Ascending aorta (tissue), 2 donors: ENCODE data around the gene RYR1. TPM values are rescaled to one million over a fixed set of nuclear protein-coding genes. Genes with fewer than 3 reads are reported as not detected.
A peak's percentile ranks its signal among the peaks of the same experiment; 100 is the strongest.

ENCODE experiments used
- DNase-seq, 2 donors: peaks; one replicate each; pipeline ENCODE4 v3.0.0-alpha.2; 2019; ENCODE audit warnings: low spot score in 2 of 2
- H3K27ac ChIP-seq, 2 donors: fragments of 200-600 bp; sonication (generic); one replicate each; pipeline ENCODE4 v1.5.1; 2016 to 2017; ENCODE audit warnings: mild to moderate bottlenecking in 1 of 2
- H3K27me3 ChIP-seq: fragments of 200-600 bp; sonication (generic); one replicate; pipeline ENCODE4 v1.5.1; 2017
- H3K36me3 ChIP-seq, 2 donors: fragments of 200-600 bp; sonication (generic); one replicate each; pipeline ENCODE4 v1.5.1; 2016
- H3K4me1 ChIP-seq, 2 donors: fragments of 200-600 bp; sonication (generic); one replicate each; pipeline ENCODE4 v1.5.1; 2016 to 2017; ENCODE audit warnings: mild to moderate bottlenecking in 1 of 2
- H3K4me3 ChIP-seq, 2 donors: fragments of 200-600 bp; sonication (generic); one replicate each; pipeline ENCODE4 v1.5.1; 2016 to 2017; ENCODE audit warnings: mild to moderate bottlenecking in 1 of 2
- H3K9me3 ChIP-seq, 2 donors: fragments of 200-600 bp; sonication (generic); one replicate each; pipeline ENCODE4 v1.5.1; 2016
- CTCF ChIP-seq, 3 experiments: fragments of 200-600 bp in 2 of 3; fragments of 450-650 bp in 1 of 3; sonication (generic) in 2 of 3; IDR thresholded peaks; one replicate each; pipeline ENCODE4 v1.5.1; 2016 to 2019; ENCODE audit warnings: antibody characterized with exemption in 3 of 3, mild to moderate bottlenecking in 1 of 3, moderate library complexity in 1 of 3
- intact Hi-C: fragments of 100-400 bp; cut with DNase I; formaldehyde crosslinking; loops from one replicate; pipeline ENCODE4 v1.15.1; 2023
- total RNA-seq: library from RNA; depleted of rRNA; stranded (reverse); fragments of >200 nt; gene quantifications from one replicate; pipeline ENCODE4 v1.1.0, GENCODE V29; 2016

Gene RYR1
- total RNA-seq, 1 donor from 2014 or later = 1.5 TPM

- Histone ChIP-seq H3K27me3 (no peaks in the 10 kb centered on the region), H3K4me3 (peak overlapping the region; percentile 58 to 94), H3K9me3 (no peaks in the 10 kb centered on the region), H3K4me1 (peaks cover 6 to 20% of the 10 kb centered on the region in 2 donors), H3K36me3 (peaks cover 9 to 15% of the 10 kb centered on the region in 2 donors), H3K27ac (peak overlapping the region; percentile 91 to 97)
- intact Hi-C loops = loop anchor here (5.0 to 10.0 kb wide), 7 partner anchors 52 to 953 kb away; partner anchors contain the start of genes CATSPERG, EIF3K, MAP4K1 and SAMD4B
- DNase-seq = peak in 1 of 2 donors; percentile 84
- no peak for TF ChIP-seq CTCF (IDR thresholded peaks at IDR 0.05)
Observed at GRCh38 chr19:38389101-38389925, 44.2 kb upstream of the RYR1 start.

- Histone ChIP-seq H3K27ac (peak overlapping the region; percentile 91 to 97), H3K4me1 (peaks cover 6 to 20% of the 10 kb centered on the region in 2 donors), H3K36me3 (peaks cover 3 to 12% of the 10 kb centered on the region in 2 donors), H3K4me3 (peak overlapping the region; percentile 58 to 94), H3K9me3 (no peaks in the 10 kb centered on the region), H3K27me3 (no peaks in the 10 kb centered on the region)
- no peak for TF ChIP-seq CTCF (IDR thresholded peaks at IDR 0.05)
- intact Hi-C loops = loop anchor here (5.0 to 10.0 kb wide), 8 partner anchors 53 to 952 kb away; partner anchors contain the start of genes CATSPERG, EIF3K, MAP4K1 and SAMD4B
- no peak for DNase-seq
Observed at GRCh38 chr19:38389957-38390924, 43.2 kb upstream of the RYR1 start.

- TF ChIP-seq CTCF (IDR thresholded peaks at IDR 0.05) = no peak
- Histone ChIP-seq H3K36me3 (peaks cover 0 to 9% of the 10 kb centered on the region in 2 donors), H3K4me1 (peaks cover 4 to 15% of the 10 kb centered on the region in 2 donors), H3K27me3 (no peaks in the 10 kb centered on the region), H3K27ac (no peak overlapping the region), H3K4me3 (no peak overlapping the region), H3K9me3 (no peaks in the 10 kb centered on the region)
- no peak for DNase-seq
- intact Hi-C loops = loop anchor here (10.0 kb wide), 1 partner anchor 323 kb away; no protein-coding TSS in a partner anchor
Observed at GRCh38 chr19:38391911-38392464, 41.5 kb upstream of the RYR1 start.

- DNase-seq = no peak
- H3K36me3 ChIP-seq = peaks cover 0 to 9% of the 10 kb centered on the region in 2 donors
- no peaks in the 10 kb centered on the region for H3K9me3 ChIP-seq
- no peak overlapping the region for H3K4me3 ChIP-seq
- H3K27ac ChIP-seq = no peak overlapping the region
- peaks cover 0 to 10% of the 10 kb centered on the region in 2 donors for H3K4me1 ChIP-seq
- no peak for TF ChIP-seq CTCF (IDR thresholded peaks at IDR 0.05)
- H3K27me3 ChIP-seq = no peaks in the 10 kb centered on the region
- intact Hi-C loops = loop anchor here (10.0 kb wide), 1 partner anchor 322 kb away; no protein-coding TSS in a partner anchor
Observed at GRCh38 chr19:38392707-38393308, 40.7 kb upstream of the RYR1 start.

- Histone ChIP-seq H3K4me1 (peaks cover 0 to 7% of the 10 kb centered on the region in 2 donors), H3K9me3 (no peaks in the 10 kb centered on the region), H3K27ac (no peak overlapping the region), H3K27me3 (no peaks in the 10 kb centered on the region), H3K4me3 (no peak overlapping the region), H3K36me3 (peaks cover 0 to 9% of the 10 kb centered on the region in 2 donors)
- TF ChIP-seq CTCF (IDR thresholded peaks at IDR 0.05) = no peak
- no peak for DNase-seq
- intact Hi-C loops = loop anchor here (10.0 kb wide), 1 partner anchor 320 kb away; no protein-coding TSS in a partner anchor
Observed at GRCh38 chr19:38394488-38394887, 39.0 kb upstream of the RYR1 start.
